GM12864 (cell line): ENCODE measurements around the gene PTBP3.

ENCODE experiments used
- DNase-seq: peaks from one replicate; pipeline ENCODE4 v3.0.0-alpha.2; 2011; ENCODE audit warnings: low read depth
- H3K4me3 ChIP-seq: 2 replicates; pipeline ENCODE4 v1.5.1; 2011; ENCODE audit warnings: mild to moderate bottlenecking, low read depth, low read length, control low read depth
- TF ChIP-seq, protein P1 (sequence below): IDR thresholded peaks from 2 replicates; pipeline ENCODE4 v1.5.1; 2011; ENCODE audit warnings: low read depth, mild to moderate bottlenecking, moderate library complexity, low read length, control low read depth, inconsistent platforms; ENCODE audit errors: missing control alignments

Gene PTBP3

DNA sequence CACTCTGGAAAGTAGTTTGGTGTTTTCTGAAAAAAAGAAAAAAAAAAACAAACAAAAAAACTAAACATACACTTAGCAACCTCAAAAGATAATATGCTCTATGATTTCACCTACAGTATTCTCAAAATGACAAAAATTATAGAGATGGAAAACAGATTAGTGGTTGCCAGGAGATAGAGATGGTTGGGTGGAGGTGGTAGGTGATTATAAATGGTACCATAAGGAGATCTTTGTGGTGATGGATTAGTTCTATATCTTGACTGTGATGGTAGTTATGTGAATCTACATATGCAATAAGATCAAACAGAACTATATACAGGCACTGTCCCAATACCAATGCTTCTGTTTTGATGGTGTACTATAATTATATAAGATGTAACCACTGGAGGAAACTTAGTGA is 32.0 kb downstream of the PTBP3 start:
- no peak overlapping the region for H3K4me3 ChIP-seq
- no peak for DNase-seq
- TF ChIP-seq, protein P1, sequence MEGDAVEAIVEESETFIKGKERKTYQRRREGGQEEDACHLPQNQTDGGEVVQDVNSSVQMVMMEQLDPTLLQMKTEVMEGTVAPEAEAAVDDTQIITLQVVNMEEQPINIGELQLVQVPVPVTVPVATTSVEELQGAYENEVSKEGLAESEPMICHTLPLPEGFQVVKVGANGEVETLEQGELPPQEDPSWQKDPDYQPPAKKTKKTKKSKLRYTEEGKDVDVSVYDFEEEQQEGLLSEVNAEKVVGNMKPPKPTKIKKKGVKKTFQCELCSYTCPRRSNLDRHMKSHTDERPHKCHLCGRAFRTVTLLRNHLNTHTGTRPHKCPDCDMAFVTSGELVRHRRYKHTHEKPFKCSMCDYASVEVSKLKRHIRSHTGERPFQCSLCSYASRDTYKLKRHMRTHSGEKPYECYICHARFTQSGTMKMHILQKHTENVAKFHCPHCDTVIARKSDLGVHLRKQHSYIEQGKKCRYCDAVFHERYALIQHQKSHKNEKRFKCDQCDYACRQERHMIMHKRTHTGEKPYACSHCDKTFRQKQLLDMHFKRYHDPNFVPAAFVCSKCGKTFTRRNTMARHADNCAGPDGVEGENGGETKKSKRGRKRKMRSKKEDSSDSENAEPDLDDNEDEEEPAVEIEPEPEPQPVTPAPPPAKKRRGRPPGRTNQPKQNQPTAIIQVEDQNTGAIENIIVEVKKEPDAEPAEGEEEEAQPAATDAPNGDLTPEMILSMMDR: no peak

DNA sequence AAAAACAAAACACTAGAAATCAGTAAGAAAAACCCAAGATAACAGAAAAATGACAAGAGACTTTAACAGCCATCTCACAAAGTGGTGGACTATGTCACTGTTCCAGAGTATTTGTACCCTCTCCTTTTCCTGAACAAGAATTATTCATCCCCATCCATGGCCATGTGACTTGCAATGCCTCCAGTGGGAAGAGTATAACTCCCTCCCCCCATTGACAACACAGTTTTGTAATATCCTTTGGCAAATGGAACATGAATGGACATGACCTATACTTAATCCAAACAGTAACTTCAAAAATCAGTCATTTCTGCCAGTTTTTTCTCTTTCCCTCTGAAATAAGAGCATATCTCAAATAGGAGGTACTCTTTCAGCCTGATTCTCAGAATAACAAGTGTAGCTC is 33.9 kb downstream of the PTBP3 start:
- H3K4me3 ChIP-seq: no peak overlapping the region
- TF ChIP-seq, protein P1: no peak
- DNase-seq: no peak

DNA sequence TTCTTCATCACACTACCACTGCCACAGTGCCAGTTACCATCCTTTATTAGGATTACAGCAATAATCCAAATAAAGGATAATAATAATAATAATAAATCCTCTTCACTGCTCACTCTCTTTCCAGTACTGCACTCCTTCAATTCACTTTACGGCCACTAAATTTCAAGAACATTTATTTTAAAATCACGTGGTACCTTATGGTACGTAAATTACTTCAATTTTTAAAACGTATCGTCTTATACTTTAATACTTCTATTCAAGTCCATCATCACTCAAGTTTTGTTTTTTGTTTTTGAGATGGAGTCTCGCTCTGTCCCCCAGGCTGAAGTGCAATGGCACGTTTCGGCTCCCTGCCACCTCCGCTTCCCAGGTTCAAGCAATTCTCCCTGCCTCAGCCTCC is 36.5 kb downstream of the PTBP3 start:
- no peak overlapping the region for H3K4me3 ChIP-seq
- TF ChIP-seq, protein P1: no peak
- no peak for DNase-seq

DNA sequence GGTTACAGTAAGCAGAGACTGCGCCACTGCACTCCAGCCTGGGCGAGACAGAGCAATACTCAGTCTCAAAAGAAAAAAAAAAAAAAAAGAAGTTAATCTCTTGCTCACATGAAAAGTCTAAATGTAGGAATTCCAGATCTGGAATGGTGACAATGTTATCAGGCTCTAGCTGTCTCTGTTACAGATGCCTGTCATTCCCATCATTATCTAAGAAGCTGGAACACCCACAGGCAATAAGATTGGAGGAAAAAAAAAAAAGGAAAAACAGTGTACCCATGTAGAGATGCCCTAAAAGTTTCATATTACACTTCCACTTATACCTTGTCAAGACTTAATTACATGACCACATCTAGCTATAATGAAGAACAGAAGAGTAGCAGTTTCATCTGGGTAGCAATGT is 38.2 kb downstream of the PTBP3 start:
- no peak for DNase-seq
- no peak overlapping the region for H3K4me3 ChIP-seq
- TF ChIP-seq, protein P1: no peak

DNA sequence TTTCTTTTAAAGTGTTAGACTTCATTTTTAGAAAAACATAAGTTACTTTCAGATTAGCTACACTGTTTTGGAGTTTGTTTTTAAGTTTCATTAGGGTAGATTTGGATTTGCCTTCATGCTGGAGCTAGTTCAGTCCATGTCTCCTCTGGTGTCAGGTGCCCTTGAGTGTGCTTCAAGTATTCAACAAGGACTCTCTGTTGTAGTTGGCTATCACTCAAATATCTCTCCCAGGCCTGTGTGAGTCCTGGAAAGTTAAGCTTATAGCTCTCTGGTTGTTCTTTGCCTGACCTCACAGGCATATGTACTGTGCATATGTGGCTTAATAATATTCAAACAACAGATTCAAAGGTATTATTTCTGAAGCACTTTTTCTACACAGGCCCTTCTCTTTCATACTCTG is 45.4 kb downstream of the PTBP3 start:
- DNase-seq: no peak
- H3K4me3 ChIP-seq: no peak overlapping the region
- TF ChIP-seq, protein P1: no peak

DNA sequence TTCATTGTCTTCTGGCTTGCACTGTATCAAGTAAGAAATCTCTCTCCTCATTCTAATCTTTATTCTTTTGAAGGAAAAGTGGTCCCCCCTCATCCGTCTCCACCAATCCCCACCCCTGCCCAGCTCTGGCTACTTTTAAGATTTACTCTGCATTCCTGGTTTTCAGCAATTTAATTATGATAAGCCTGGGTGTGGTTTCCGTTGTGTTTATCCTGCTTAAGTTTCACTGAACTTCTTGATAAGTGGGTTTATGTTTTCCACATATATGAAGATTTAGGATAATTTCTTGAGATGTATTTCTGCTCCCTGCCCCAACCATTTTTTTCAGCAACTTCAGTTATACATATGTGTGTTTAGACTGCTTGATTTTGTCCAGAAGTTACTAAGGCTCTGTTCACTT is 46.5 kb downstream of the PTBP3 start:
- no peak for DNase-seq
- TF ChIP-seq, protein P1: no peak

DNA sequence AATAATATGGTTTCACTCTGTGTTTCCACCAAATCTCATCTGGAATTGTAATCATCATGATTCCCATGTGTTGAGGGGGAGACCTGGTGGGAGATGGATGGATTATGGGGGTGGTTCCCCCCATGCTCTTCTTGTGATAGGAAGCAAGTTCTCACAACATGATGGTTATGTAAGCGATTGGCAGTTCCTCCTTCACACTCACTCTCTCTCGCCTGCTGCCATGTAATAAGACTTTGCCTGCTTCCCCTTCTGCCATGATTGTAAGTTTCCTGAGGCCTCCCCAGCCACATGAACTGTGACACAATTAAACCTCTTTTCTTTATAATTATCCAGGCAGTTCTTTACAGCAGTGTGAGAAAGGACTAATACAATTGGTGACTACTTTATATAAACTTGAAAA is 48.4 kb downstream of the PTBP3 start:
- TF ChIP-seq, protein P1: no peak
- DNase-seq: no peak
- no peak overlapping the region for H3K4me3 ChIP-seq

More for the DNA sequence above, 46.5 kb downstream of the PTBP3 start:
- H3K4me3 ChIP-seq: no peak overlapping the region
